Activated effector memory CD4-positive, alpha-beta T cell treated with anti-CD3 and anti-CD28 coated beads, Interleukin-2, amount 50 U/mL, for 16 hours (primary cell): Measurements from ENCODE around the gene GGA3.

ENCODE experiments used
- DNase-seq: peaks from one replicate; pipeline ENCODE4 v3.0.0-alpha.2; 2020

The GGA3 gene

GRCh38 chr17:75244133-75244866 lies 17.1 kb downstream of the GGA3 start:
- DNase-seq = no peak

- peak; percentile 81 for DNase-seq
Observed at GRCh38 chr17:75242461-75243042, 18.9 kb downstream of the GGA3 start.

GRCh38 chr17:75241996-75242460 lies 19.4 kb downstream of the GGA3 start:
- peak; percentile 67 for DNase-seq

GRCh38 chr17:75241502-75241901 lies 19.9 kb downstream of the GGA3 start:
- no peak for DNase-seq

- DNase-seq = no peak
Observed at GRCh38 chr17:75241143-75241430, 20.3 kb downstream of the GGA3 start.

DNA sequence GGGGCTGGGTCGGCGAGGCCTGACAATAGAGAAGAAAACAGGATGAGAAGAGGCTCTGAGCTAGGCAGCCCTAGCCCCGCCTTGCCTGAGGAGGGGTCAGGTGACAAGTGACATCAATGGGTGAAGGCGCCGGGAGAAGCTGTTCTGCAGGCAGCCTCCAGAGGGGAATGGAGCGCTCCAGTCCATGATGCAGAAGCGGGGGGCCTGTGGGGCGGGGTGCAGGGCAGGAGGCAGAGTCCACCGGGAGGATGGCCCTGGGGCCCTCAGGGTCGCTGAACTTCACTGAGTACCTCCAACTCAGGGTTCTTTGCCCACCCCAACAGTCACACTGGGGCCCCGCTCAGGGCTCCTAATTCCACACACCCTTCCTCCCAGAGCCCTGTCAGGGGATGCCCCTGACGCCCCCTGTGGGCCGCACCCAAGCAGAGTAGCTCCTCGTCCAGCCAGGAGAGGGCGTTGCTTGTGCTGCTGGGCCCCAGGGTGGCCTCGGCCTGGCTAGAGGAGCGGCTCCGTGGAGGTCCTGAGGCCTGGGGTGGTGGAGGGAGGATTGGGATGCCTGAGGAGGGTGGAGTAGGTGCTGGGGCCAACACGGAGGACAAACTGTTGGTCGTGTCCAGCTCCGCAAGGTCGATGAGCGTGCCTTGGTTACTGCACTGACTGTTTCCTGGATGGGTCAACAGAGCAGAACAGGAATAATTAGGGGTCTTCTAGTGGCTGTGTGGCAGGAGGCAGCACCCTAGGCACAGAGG lies 20.8 kb downstream of the GGA3 start:
- DNase-seq = peak; percentile 75

- no peak for DNase-seq
Observed at GRCh38 chr17:75239778-75240393, 21.5 kb downstream of the GGA3 start.

- DNase-seq = no peak
Observed at GRCh38 chr17:75239214-75239613, 22.2 kb downstream of the GGA3 start.

DNA sequence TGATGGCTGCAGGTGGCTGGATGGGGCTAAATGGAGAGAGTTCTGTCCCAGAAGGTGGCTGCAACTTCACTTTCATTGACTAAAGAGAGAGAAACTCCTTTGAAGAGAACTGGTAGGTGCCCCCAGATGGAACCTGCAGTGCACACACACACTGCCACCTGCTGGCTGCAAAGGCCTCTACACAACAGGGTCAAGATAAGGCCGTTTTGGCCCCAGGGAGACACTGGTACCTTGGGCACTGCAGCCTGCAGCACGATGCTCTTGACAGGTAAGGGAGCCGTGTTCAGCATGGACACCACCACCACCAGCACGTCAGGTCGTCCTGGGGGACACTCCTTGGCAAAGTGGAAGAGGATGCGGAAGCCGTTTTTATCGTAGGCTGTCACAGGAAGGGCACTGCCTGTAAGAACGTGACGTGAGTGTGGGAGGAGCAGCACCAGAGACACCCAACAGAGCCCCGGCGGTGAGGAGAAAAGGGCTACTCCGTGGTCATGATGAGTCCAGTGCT lies 22.7 kb downstream of the GGA3 start:
- DNase-seq = peak; percentile 88

DNA sequence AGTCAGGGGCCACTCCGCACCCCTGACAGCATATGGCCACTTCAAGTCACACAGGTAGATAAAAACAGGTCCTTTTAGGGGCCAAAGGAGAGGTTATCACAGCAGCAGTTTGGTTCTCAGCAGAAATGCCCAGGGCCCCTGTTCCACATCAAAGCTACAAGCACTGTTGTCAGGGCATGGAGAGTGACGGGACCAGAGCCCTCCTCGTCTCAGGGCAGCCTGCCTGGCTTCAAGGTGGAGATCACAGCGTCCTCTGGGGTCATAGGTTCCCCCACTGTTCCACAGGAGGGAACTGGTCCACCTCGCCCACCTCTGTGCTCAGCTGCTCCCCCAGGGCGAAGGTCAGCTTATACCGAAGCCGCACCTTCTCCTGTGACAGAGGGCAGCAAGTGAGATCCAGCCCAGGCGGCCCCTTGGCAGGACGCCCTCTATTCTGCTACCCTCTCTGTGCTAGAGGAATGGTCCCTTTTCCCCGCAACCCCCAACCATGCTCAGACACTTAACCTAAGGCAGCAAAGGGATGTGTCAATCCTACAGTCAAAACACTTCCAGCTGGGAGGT lies 23.3 kb downstream of the GGA3 start:
- no peak for DNase-seq

DNA sequence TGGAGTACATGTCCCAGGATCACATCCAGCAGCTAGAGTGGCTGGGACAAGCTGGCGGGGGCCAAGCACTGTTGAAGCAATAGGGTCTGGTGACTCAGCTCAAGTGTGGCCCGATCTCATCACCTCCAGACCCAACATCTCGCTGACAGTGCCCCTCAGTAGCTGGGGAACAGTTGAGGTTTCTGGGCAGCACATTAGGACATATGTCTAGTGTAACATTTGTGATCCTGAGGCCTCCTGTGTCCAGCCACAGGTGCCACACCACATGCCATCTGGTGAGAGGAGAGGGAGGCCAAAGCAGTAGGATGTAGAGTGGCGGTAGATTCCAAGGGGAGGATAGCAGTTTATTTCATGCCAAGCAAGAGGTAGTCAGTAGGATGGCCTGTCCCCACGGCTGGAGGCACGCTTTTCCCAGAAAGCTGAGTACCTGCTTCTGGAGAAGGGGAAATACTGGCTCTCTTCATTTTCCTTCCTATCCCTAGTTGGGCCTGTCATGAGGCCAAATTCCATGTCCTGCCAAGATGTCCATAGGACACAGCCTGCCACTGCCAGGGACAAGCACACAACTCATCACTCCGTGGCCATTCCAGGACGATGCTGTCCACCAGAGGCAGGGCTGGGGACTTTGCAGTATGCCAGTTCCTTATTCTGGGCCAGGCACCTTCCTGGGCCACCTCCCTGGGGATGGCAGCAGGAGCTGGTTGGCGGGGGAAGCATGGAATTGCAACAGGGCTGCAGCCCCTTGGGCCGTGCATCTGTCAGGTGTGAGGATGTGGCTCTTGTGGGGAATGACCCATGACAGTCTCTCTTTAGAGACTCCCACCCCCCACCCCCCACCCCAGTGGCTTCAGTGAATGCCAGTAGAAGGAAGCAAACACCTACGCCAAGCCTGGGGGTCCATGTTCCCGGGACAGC lies 24.0 kb downstream of the GGA3 start:
- DNase-seq = no peak

- DNase-seq = no peak
Observed at GRCh38 chr17:75232786-75233185, 28.6 kb downstream of the GGA3 start.

- no peak for DNase-seq
Observed at GRCh38 chr17:75231741-75232464, 29.5 kb downstream of the GGA3 start.

DNA sequence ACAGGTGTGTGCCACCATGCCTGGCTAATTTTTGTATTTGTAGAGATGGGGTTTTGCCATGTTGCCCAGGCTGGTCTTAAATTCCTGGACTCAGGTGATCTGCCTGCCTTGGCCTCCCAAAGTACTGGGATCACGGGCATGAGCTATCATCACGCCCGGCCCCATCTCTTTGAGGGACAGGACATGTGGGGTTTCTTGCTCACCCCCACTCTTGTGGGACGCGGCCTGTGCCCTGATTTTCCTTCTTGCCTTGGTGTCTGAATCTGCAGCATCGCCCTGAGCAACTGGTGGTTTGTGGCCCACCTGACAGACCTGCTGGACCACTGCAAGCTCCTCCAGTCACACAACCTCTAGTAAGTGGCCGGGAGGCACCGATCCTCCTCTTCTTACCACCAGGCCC lies 30.3 kb downstream of the GGA3 start:
- no peak for DNase-seq

GRCh38 chr17:75228847-75229246 lies 32.6 kb downstream of the GGA3 start:
- DNase-seq = no peak

DNA sequence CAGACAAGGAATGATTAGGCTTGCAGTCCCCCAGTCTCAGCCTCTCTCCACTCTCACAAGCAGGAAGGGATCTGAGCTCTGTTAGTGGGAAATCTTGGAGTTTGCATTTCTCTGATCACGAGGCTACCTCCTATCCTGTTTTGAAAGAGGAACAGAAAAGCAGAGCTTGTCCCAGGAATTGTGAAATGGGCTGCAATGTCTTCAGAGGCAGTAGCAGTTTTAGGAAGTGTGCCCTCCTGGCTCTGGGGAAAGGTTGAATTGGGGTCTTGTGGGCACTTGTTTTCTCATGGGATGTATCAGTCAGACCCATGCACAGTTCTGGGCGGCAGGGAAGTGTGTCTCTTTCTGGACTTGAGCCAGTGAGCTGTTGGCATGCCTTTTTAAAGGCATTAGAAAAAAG lies 33.1 kb downstream of the GGA3 start:
- no peak for DNase-seq

DNA sequence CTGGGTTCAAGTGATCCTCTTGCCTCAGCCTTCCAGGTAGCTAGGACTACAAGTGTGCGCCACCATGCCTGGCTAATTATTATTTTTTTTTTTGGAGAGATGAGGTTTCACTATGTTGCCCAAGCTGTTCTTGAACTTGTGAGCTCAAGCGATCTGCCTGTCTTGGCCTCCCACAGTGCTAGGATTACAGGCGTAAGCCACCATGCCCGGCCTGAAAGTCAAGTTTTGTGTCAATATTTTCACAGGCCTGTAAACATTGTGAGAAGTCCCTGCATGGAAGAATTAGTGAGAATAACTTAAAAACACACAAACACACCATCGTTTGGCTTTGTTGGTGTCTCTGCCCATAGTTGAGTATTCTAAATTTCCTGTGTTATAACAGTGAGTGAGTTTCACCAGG lies 33.7 kb downstream of the GGA3 start:
- DNase-seq = no peak

- no peak for DNase-seq
Observed at GRCh38 chr17:75225016-75225415, 36.4 kb downstream of the GGA3 start.

- DNase-seq = no peak
Observed at GRCh38 chr17:75219815-75220214, 41.6 kb downstream of the GGA3 start.

DNA sequence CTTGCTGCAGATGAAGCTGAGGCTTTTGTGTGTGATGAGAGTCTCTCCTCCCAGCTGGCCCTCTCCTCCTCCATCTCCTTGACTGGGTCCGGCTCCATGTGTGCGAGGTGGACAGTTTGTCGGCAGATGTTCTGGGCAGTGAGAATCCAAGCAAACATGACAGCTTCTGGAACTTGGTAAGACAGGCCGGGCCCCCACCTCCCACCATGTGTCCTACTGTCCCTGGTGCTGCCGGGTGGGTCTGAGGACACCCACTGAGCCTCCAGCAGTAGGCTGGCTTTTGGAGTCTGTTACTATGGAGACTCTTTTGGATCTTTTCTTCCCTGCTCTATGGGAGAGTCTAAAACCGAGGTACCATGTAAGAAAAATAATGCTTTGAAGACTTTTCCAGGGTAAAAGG lies 43.3 kb downstream of the GGA3 start:
- no peak for DNase-seq

GRCh38 chr17:75209061-75209460 lies 52.3 kb downstream of the GGA3 start:
- DNase-seq = no peak
